DOHH2 (cell line): ENCODE results near the gene MACROD2.

Source experiments
- EZH2phosphoT487 ChIP-seq: fragments of 200-600 bp; sonication (generic); IDR thresholded peaks from 2 replicates; pipeline ENCODE4 v1.6.1; 2017; ENCODE audit warnings: borderline replicate concordance, mild to moderate bottlenecking, antibody characterized with exemption, low read length, moderate library complexity, mixed read lengths
- TF ChIP-seq, protein P1 (sequence below): fragments of 200-600 bp; sonication (generic); IDR thresholded peaks from one replicate; pipeline ENCODE4 v1.5.1; 2014; ENCODE audit warnings: antibody characterized with exemption, mild to moderate bottlenecking, low read depth, low read length; ENCODE audit not compliant: poor library complexity, severe bottlenecking

DNA sequence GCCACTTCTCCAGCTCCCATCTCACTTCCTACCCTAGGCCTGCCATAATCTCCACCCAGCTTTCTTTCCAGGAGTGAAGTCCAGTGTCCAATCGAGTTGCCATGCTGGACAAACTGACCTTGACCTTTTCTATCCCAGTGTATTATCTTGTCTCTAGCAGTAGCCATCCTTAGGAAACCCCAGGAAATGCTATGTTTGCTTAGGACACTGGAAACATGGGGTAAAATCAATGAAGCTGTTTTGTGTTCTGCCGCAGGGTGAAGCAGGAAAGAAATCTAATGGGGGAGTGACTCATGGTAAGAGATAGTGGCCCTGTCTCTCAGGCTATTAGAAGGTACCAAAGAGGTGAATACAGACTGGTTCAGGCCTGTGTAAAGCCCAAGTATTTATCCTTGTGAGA lies 1452.2 kb downstream of the MACROD2 start:
- TF ChIP-seq, protein P1, sequence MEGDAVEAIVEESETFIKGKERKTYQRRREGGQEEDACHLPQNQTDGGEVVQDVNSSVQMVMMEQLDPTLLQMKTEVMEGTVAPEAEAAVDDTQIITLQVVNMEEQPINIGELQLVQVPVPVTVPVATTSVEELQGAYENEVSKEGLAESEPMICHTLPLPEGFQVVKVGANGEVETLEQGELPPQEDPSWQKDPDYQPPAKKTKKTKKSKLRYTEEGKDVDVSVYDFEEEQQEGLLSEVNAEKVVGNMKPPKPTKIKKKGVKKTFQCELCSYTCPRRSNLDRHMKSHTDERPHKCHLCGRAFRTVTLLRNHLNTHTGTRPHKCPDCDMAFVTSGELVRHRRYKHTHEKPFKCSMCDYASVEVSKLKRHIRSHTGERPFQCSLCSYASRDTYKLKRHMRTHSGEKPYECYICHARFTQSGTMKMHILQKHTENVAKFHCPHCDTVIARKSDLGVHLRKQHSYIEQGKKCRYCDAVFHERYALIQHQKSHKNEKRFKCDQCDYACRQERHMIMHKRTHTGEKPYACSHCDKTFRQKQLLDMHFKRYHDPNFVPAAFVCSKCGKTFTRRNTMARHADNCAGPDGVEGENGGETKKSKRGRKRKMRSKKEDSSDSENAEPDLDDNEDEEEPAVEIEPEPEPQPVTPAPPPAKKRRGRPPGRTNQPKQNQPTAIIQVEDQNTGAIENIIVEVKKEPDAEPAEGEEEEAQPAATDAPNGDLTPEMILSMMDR = no peak
- no peak for TF ChIP-seq EZH2phosphoT487
